Stimulated activated CD8-positive, alpha-beta memory T cell treated with anti-CD3 and anti-CD28 coated beads, Interleukin-4, amount 100 ng/mL, for 48 hours (primary cell): ENCODE results near the gene OPRPN.

Experiments
- DNase-seq: peaks from one replicate; pipeline ENCODE4 v3.0.0-alpha.2; 2020

OPRPN gene

GRCh38 chr4:70397580-70397979, at the start of gene OPRPN:
Gene OPRPN (plus strand): TSS chr4:70397940. CDS start chr4:70399286, 1,346 bp downstream.
- no peak for DNase-seq

- DNase-seq: no peak
Observed at GRCh38 chr4:70356185-70356584, 41.6 kb upstream of the OPRPN start.

- DNase-seq: no peak
Observed at GRCh38 chr4:70359115-70359661, 38.6 kb upstream of the OPRPN start.

- DNase-seq: no peak
Observed at GRCh38 chr4:70360460-70360859, 37.3 kb upstream of the OPRPN start, which contains the start of gene SMR3A. Gene SMR3A (plus strand): TSS chr4:70360760. CDS start chr4:70362116, 1,356 bp downstream.

- no peak for DNase-seq
Observed at GRCh38 chr4:70364002-70364401, 33.7 kb upstream of the OPRPN start.

- DNase-seq: no peak
Observed at GRCh38 chr4:70365479-70365878, 32.3 kb upstream of the OPRPN start.

- DNase-seq: no peak
Observed at GRCh38 chr4:70367813-70368212, 29.9 kb upstream of the OPRPN start.

- no peak for DNase-seq
Observed at GRCh38 chr4:70371987-70372386, 25.8 kb upstream of the OPRPN start.

GRCh38 chr4:70372760-70373159, 25.0 kb upstream of the OPRPN start:
- DNase-seq: no peak

- DNase-seq: no peak
Observed at GRCh38 chr4:70380578-70380977, 17.2 kb upstream of the OPRPN start.

GRCh38 chr4:70382691-70383181, 15.0 kb upstream of the OPRPN start, which contains the start of gene SMR3B:
Gene SMR3B (plus strand): TSS chr4:70383131. CDS start chr4:70384511, 1,380 bp downstream.
- no peak for DNase-seq

GRCh38 chr4:70392057-70392776, 5.5 kb upstream of the OPRPN start:
- no peak for DNase-seq

GRCh38 chr4:70399319-70399718, 1.6 kb downstream of the OPRPN start:
- no peak for DNase-seq

- no peak for DNase-seq
Observed at GRCh38 chr4:70402762-70403161, 5.0 kb downstream of the OPRPN start.

GRCh38 chr4:70405765-70406164, 8.0 kb downstream of the OPRPN start:
- no peak for DNase-seq

- DNase-seq: no peak
Observed at GRCh38 chr4:70425306-70425705, 27.6 kb downstream of the OPRPN start.

GRCh38 chr4:70426789-70427188, 29.0 kb downstream of the OPRPN start:
- DNase-seq: no peak

GRCh38 chr4:70437197-70437596, 39.5 kb downstream of the OPRPN start:
- no peak for DNase-seq

GRCh38 chr4:70442474-70442873, 44.7 kb downstream of the OPRPN start:
- DNase-seq: no peak

GRCh38 chr4:70443329-70443728, 45.6 kb downstream of the OPRPN start:
- no peak for DNase-seq

- DNase-seq: no peak
Observed at GRCh38 chr4:70449220-70449619, 51.5 kb downstream of the OPRPN start.

- DNase-seq: no peak
Observed at GRCh38 chr4:70452946-70453345, 55.2 kb downstream of the OPRPN start.
